K562 (cell line): ENCODE results near the gene KIAA2012.

Experiments used
- BRCA1 ChIP-seq, 2 experiments: fragments of 450-650 bp in 1 of 2; sonication (generic) in 1 of 2; formaldehyde crosslinking in 1 of 2; IDR thresholded peaks; 2 replicates each; pipeline versions ENCODE4 v1.5.0 to v1.6.1; 2017 to 2020; ENCODE audit warnings: mild to moderate bottlenecking in 1 of 2, missing genetic modification reagents in 1 of 2
- CTCF ChIP-seq, 3 experiments: IDR thresholded peaks in 2 of 3; conservative IDR thresholded peaks in 1 of 3; 2 replicates each; pipeline ENCODE4 v1.5.1; 2011 to 2012; ENCODE audit warnings: low read length in 3 of 3, mild to moderate bottlenecking in 3 of 3, control low read depth in 2 of 3, improper control_type of control experiment in 1 of 3, inconsistent platforms in 1 of 3, low read depth in 1 of 3, mixed read lengths in 1 of 3, moderate library complexity in 1 of 3; ENCODE audit not compliant: insufficient read depth in 2 of 3
- EP300 ChIP-seq: IDR thresholded peaks from 2 replicates; pipeline ENCODE4 v1.6.1; 2012; ENCODE audit warnings: low read length, improper control_type of control experiment
- KLF10 ChIP-seq: fragments of 250-450 bp; sonication (Bioruptor Pico); IDR thresholded peaks from 2 replicates; pipeline ENCODE4 v1.6.1; 2021; ENCODE audit warnings: matching md5 sums
- PHB2 ChIP-seq: fragments of 450-650 bp; IDR thresholded peaks from 2 replicates; pipeline ENCODE4 v1.6.1; 2017; ENCODE audit warnings: low read depth
- RAD21 ChIP-seq, 2 experiments: fragments of 250-450 bp in 1 of 2; fragments of 450-650 bp in 1 of 2; sonication (Bioruptor Pico) in 1 of 2; formaldehyde crosslinking in 1 of 2; IDR thresholded peaks in 1 of 2; conservative IDR thresholded peaks in 1 of 2; 2 replicates each; pipeline versions ENCODE4 v1.4.0 to v1.8.0; 2020 to 2022; ENCODE audit warnings: mild to moderate bottlenecking in 2 of 2, moderate library complexity in 1 of 2
- RBBP5 ChIP-seq: fragments of 200-600 bp; sonication (generic); IDR thresholded peaks from 2 replicates; pipeline ENCODE4 v1.6.1; 2012; ENCODE audit warnings: borderline replicate concordance, mild to moderate bottlenecking, low read length, control low read depth, inconsistent platforms; ENCODE audit not compliant: insufficient read depth, poor library complexity, severe bottlenecking
- SIX5 ChIP-seq, 2 experiments: IDR thresholded peaks; 2 replicates each; pipeline ENCODE4 v1.6.1; 2011; ENCODE audit warnings: low read length in 2 of 2, borderline replicate concordance in 1 of 2, low read depth in 1 of 2, mild to moderate bottlenecking in 1 of 2, moderate library complexity in 1 of 2; ENCODE audit not compliant: insufficient read depth in 1 of 2
- ZBED1 ChIP-seq: IDR thresholded peaks from 2 replicates; pipeline ENCODE4 v1.6.1; 2014
- ZZZ3 ChIP-seq: fragments of 450-650 bp; IDR thresholded peaks from 2 replicates; pipeline ENCODE4 v1.6.1; 2016; ENCODE audit warnings: antibody characterized with exemption, mild to moderate bottlenecking, moderate library complexity
- TF ChIP-seq, protein P1 (sequence below): sonication (generic); formaldehyde crosslinking; IDR thresholded peaks from 2 replicates; pipeline ENCODE4 v1.8.0; 2022; ENCODE audit warnings: mild to moderate bottlenecking, missing genetic modification reagents

DNA sequence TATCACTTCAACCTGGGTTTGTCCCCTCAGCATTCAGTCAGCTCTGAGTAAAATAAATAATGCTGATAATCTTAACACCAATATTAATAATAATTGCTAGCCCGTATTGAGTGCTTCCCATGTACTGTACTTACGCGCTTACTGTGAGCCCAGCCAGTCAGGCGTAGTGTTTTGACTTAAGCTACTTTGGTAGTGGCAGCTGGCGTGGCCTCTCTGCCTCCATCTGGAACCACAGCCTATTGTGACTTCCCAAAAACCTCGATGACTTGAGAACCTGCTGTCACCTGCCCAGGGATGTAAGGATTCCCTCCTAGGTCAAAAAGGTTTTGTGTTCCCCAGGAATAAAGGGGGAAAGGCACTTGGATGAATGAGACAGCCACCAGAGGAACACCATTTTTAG, 112.1 kb downstream of the KIAA2012 start:
- TF ChIP-seq, protein P1, sequence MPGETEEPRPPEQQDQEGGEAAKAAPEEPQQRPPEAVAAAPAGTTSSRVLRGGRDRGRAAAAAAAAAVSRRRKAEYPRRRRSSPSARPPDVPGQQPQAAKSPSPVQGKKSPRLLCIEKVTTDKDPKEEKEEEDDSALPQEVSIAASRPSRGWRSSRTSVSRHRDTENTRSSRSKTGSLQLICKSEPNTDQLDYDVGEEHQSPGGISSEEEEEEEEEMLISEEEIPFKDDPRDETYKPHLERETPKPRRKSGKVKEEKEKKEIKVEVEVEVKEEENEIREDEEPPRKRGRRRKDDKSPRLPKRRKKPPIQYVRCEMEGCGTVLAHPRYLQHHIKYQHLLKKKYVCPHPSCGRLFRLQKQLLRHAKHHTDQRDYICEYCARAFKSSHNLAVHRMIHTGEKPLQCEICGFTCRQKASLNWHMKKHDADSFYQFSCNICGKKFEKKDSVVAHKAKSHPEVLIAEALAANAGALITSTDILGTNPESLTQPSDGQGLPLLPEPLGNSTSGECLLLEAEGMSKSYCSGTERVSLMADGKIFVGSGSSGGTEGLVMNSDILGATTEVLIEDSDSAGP (CRISPR knock-in tag) = no peak
- TF ChIP-seq RAD21 (CRISPR knock-in tag; conservative IDR thresholded peaks at IDR 0.05 in 1 of 2, IDR thresholded peaks at IDR 0.05 in 1 of 2) (no peak), ZZZ3 (no peak), ZBED1 (no peak), KLF10 (CRISPR knock-in tag) (no peak), SIX5 (IDR thresholded peaks at IDR 0.05; ENCODE audit: borderline replicate concordance in 1 of 2, insufficient read depth in 1 of 2, low read depth in 1 of 2, low read length in 2 of 2) (no peak), BRCA1 (IDR thresholded peaks at IDR 0.05) (no peak), BRCA1 (CRISPR knock-in tag; IDR thresholded peaks at IDR 0.05) (no peak), PHB2 (no peak), CTCF (IDR thresholded peaks at IDR 0.05 in 2 of 3, conservative IDR thresholded peaks at IDR 0.05 in 1 of 3; ENCODE audit: insufficient read depth in 2 of 3, low read depth in 1 of 3, low read length in 3 of 3) (no peak), RBBP5 (no peak), EP300 (no peak)
